ENCODE measurements around the gene CLP1.
"Not testable (repeated sequence)": the region's sequence is repeated elsewhere in the genome, so short reads cannot be mapped to it uniquely, and the experiment has no call there.

CLP1 gene

GRCh38 chr11:57699813-57700212 lies 42.3 kb downstream of the CLP1 start:
- H3K4me3 ChIP-seq (replicated peaks; ENCODE audit: low read depth, low read length) = no peak overlapping the region

GRCh38 chr11:57700425-57700824 lies 42.9 kb downstream of the CLP1 start:
- TF ChIP-seq, protein P1, sequence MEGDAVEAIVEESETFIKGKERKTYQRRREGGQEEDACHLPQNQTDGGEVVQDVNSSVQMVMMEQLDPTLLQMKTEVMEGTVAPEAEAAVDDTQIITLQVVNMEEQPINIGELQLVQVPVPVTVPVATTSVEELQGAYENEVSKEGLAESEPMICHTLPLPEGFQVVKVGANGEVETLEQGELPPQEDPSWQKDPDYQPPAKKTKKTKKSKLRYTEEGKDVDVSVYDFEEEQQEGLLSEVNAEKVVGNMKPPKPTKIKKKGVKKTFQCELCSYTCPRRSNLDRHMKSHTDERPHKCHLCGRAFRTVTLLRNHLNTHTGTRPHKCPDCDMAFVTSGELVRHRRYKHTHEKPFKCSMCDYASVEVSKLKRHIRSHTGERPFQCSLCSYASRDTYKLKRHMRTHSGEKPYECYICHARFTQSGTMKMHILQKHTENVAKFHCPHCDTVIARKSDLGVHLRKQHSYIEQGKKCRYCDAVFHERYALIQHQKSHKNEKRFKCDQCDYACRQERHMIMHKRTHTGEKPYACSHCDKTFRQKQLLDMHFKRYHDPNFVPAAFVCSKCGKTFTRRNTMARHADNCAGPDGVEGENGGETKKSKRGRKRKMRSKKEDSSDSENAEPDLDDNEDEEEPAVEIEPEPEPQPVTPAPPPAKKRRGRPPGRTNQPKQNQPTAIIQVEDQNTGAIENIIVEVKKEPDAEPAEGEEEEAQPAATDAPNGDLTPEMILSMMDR (IDR thresholded peaks at IDR 0.05; ENCODE audit: low read length, missing control alignments) = no peak
- no peak for DNase-seq (ENCODE audit: low read depth)
- no peak overlapping the region for H3K4me3 ChIP-seq (replicated peaks; ENCODE audit: low read depth, low read length)

More at GRCh38 chr11:57699813-57700212, 42.3 kb downstream of the CLP1 start:
- TF ChIP-seq, protein P1 (IDR thresholded peaks at IDR 0.05; ENCODE audit: low read length, missing control alignments) = no peak
- DNase-seq (ENCODE audit: low read depth) = no peak

- H3K4me3 ChIP-seq (replicated peaks; ENCODE audit: low read depth, low read length) = no peak overlapping the region
- TF ChIP-seq, protein P1 (IDR thresholded peaks at IDR 0.05; ENCODE audit: low read length, missing control alignments) = no peak
- DNase-seq (ENCODE audit: low read depth) = no peak
Observed at GRCh38 chr11:57703341-57703740, 45.8 kb downstream of the CLP1 start.

DNA sequence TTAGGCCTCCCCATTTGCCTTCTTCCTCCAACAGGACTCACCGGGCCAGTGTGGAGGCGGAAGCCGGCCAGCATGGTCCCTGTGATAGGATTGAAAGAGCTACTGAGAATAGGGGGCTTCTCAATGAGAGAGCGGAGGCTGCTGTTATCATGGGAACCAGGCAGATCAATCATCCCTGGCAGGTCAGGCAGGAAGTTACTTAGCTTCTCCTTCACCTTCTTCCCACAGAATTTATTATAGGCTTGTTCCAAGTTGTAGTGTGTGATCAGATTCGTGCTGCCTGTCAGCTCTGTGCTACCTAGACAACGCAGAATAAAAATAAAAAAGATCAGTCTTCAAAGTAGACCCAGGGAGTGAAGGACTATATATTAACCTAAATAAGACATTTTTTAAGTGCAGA lies 47.4 kb downstream of the CLP1 start:
- no peak overlapping the region for H3K4me3 ChIP-seq (replicated peaks; ENCODE audit: low read depth, low read length)
- DNase-seq (ENCODE audit: low read depth) = no peak
- TF ChIP-seq, protein P1 (IDR thresholded peaks at IDR 0.05; ENCODE audit: low read length, missing control alignments) = no peak

DNA sequence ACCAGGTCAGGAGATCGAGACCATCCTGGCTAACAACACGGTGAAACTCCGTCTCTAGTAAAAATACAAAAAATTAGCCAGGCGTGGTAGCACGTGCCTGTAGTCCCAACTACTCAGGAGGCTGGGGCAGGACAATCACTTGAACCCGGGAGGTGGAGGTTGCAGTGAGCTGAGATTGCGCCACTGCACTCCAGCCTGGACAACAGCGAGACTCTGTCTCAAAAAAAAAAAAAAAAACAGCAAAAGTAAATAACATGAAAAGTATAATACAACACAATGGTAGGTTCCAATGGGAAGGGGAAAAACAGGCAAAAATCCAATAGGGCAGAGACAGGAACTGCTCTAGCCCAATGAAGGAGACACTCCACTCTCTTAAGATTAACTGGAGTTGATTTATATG lies 47.9 kb downstream of the CLP1 start:
- not testable (repeated sequence) for DNase-seq (ENCODE audit: low read depth); H3K4me3 ChIP-seq (replicated peaks; ENCODE audit: low read depth, low read length)

DNA sequence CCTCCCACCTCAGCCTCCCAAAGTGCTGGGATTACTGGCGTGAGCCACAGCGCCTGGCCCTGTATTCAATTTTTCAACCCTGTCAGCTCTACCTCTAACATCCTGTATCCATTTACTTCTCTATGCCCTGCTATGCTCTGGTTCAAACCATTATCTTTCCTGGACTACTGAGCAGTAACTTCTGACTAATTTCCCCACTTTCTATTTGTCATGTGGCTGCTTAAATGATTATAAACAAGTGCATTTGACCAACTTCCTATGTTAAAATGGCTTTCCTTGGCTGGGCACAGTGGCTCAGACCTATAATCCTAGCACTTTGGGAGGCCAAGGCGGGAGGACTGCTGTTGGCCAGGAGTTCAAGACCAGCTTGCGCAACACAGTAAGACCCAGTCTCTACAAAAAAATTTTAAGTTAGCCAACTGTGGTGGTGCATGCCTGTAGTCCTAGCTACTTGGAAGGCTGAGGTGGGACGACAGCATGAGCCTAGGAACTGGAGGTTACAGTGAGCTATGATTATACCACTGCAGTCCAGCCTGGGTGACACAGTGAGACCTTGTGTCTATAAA lies 52.3 kb downstream of the CLP1 start:
- TF ChIP-seq, protein P1 (IDR thresholded peaks at IDR 0.05; ENCODE audit: low read length, missing control alignments) = no peak
- no peak overlapping the region for H3K4me3 ChIP-seq (replicated peaks; ENCODE audit: low read depth, low read length)
- DNase-seq (ENCODE audit: low read depth) = no peak
